Measurements from ENCODE around the gene RETREG2.

The RETREG2 gene, protein sequence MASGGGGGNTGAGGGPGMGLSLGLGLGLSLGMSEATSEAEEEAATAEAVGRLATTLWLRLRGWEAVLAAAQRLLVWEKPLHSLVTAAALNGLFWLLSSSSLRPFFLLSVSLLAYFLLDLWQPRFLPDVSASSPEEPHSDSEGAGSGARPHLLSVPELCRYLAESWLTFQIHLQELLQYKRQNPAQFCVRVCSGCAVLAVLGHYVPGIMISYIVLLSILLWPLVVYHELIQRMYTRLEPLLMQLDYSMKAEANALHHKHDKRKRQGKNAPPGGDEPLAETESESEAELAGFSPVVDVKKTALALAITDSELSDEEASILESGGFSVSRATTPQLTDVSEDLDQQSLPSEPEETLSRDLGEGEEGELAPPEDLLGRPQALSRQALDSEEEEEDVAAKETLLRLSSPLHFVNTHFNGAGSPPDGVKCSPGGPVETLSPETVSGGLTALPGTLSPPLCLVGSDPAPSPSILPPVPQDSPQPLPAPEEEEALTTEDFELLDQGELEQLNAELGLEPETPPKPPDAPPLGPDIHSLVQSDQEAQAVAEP

DNA sequence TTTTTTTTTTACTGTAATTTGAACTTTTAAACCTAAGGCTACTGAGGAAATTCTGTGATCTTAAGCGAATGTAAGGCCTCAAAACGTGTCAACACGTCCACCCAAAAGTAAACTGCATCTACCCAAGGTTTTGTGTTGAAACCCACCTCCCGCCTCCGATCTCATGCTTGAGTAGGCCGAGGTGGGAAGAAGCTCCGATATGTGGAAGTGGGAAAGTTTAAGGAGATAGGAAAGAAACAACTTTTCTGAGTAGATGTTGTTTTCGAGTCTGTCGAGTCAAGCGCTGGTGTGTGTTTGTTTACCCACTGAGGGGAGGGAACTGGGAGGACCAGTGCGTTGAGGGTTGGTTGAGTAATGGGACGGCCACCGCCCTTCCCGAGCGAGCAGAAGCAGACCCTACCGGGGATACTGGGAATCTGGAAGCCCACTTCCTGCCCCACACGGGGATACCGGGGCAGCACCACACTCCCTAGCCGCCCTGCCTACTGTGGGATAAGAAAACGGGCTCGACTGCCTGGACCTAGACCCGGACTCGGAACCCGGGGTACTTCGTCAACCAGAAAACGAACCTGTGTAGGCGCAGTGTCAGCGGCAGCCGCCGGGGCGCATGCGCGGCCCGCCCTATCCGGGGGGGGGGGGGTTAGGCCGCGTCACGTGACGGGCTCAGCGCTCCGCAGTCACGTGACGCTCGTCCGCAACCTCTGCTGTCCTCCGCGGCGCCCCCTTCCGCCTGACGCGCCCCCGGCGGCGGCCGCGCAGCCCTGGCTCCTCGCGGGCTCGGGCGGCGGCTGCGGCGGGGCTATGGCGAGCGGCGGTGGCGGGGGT is at the start of gene RETREG2:
Gene RETREG2 (plus strand): TSS at position 724 of the 825 bp plus-strand sequence. CDS start 78 bp downstream, at position 802.
- peak; percentile 95 for DNase-seq

GRCh38 chr2:219128396-219128795 is 49.7 kb upstream of the RETREG2 start:
- DNase-seq: no peak

DNA sequence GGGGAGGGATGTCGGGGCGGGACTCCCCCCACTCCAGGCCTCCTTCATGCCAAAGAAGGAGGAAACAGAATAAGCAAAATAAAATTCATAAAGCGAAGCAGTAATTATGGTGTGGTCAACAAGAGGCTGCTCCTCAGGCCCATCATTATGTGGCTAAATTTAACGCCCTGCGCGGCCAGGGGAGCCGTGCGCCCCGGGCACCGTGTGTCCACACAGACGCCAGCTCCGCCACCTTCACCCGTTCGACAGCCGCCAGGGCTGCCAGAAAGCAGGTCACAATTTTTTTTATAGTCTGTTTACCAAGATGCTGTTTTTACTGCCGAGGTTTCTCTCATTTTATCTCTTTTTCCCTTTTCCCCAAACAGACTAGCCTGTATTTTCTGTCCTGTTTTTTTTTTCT is 48.5 kb upstream of the RETREG2 start:
- DNase-seq: no peak

- DNase-seq: no peak
Measured at GRCh38 chr2:219131327-219131726, 46.7 kb upstream of the RETREG2 start.

GRCh38 chr2:219131744-219132143 is 46.3 kb upstream of the RETREG2 start:
- no peak for DNase-seq

DNA sequence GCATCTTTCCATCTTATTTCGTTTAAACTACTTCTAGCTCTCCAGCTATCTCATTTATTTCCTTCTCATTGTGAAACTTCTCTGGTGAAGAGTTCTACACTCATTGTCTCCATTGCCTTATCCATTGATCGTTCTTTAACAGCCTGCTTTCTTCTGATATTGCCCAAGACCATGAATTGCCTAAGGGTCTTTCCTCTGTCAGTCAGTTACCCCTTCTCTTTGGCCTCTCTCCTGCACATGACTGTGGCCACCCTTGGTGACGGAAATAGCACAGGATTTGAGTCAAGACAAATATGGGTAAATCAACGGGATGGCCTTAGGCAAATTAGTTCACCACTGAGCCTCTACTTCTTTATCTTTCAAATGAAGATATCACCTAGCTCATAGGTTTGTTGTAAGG is 44.1 kb upstream of the RETREG2 start:
- DNase-seq: no peak

DNA sequence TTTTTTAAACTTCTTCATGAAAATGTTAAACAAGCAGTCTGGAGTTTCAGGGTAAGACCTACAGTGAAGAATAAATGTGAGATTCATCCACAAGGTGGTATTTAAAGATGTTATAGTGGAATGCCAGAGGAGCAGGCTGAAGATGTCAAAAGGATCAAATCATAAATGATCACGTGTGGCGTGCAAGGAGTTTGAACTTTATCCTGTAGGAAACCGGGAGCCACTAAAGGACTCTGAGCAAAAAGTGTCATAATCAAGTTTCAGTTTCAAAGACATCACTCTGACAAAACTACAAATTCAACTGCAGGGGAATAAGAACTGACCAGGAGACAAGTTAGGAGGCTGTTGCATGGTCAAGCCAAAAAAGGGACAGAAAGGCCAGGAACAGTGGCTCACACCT is 37.4 kb upstream of the RETREG2 start:
- no peak for DNase-seq

GRCh38 chr2:219142329-219142728 is 35.7 kb upstream of the RETREG2 start:
- no peak for DNase-seq

DNA sequence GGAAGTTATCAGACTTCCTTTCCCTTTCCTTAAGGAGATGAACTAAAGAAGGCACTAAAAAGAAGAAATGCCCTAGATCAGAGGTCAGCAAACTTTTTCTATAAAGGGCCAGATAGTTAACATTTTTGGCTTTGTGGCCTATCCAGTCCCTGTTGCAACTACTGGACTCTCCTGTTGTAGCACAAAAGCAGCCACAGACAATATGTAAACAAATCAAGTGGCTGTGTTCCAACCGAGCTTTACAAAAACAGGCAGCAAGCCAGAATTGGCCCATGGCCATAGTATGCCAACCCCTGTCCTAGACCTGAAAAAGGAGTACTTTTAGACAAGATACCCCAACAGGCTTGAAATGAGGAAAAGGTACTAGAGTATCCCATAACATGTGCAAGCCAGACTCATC is 28.4 kb upstream of the RETREG2 start:
- DNase-seq: no peak

- peak; percentile 88 for DNase-seq
Measured at GRCh38 chr2:219155054-219155644, 22.9 kb upstream of the RETREG2 start.

GRCh38 chr2:219157396-219157795 is 20.7 kb upstream of the RETREG2 start:
- no peak for DNase-seq

- DNase-seq: no peak
Measured at GRCh38 chr2:219158025-219158424, 20.1 kb upstream of the RETREG2 start.

- DNase-seq: no peak
Measured at GRCh38 chr2:219158586-219158985, 19.5 kb upstream of the RETREG2 start.

- no peak for DNase-seq
Measured at GRCh38 chr2:219159771-219160185, 18.3 kb upstream of the RETREG2 start.

DNA sequence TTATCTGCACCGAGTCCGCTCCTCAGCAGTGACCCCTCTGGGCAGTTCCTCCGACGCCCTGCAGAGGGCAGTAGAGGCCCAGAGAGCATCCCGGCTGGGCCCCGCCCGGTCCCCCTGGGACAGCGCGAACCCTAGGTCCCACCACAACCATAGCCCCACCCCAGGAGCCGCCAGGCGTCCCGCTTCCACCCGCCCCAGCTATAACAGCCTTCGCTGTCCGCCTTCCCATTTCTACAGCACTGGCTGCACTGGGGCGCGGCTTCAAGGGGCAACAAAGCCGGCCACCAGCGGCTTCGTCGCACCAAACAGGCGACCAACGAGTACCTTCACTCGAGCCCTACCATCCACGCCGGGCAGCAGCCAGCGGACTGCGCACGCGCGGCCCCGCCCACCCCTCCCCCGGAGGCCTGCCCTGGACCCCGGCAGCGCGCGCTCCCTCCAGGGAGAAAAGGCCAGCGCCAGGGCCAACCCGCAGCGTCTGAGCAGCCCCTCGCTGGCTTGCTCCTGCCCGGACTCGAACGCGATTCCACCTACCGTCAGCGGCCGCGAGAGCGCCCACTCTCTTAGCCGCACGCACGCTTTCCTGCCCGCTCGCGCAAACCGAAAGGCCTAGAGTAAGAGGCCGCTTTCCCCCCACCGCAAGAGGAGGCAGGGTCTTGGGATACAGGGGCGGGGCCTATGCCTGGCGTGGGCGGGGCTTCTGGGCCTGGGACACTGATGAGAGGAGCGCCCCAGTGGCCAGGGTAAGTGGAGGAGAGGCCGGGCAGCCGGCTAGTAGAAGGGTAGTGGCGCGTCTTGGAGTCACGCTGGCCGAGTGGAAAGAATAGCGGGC is 17.7 kb upstream of the RETREG2 start, which contains the start of gene NHEJ1:
Gene NHEJ1 (minus strand): TSS at position 630 of the 832 bp plus-strand sequence. CDS start 2,453 bp downstream, outside the sequence.
- DNase-seq: peak; percentile 97

DNA sequence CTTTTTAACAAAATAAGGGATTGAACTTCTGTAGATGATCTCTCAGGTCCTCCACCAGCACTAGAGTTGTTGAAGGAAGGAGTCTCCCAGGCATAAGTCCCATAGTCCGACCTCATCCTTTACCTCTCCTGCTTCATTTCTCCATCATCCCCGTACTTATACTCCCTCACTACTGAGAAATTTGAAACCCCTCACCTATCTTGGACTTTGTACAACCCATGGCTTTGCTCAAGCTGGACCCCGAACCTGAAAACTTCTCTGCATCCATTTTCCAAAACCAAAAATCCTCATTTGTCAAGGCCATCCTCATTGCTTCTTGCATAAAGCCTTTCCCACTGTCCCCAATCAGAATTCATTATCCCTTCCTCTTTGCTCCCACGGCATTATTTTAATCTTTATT is 17.0 kb upstream of the RETREG2 start:
- no peak for DNase-seq

- DNase-seq: no peak
Measured at GRCh38 chr2:219163156-219163555, 14.9 kb upstream of the RETREG2 start.

DNA sequence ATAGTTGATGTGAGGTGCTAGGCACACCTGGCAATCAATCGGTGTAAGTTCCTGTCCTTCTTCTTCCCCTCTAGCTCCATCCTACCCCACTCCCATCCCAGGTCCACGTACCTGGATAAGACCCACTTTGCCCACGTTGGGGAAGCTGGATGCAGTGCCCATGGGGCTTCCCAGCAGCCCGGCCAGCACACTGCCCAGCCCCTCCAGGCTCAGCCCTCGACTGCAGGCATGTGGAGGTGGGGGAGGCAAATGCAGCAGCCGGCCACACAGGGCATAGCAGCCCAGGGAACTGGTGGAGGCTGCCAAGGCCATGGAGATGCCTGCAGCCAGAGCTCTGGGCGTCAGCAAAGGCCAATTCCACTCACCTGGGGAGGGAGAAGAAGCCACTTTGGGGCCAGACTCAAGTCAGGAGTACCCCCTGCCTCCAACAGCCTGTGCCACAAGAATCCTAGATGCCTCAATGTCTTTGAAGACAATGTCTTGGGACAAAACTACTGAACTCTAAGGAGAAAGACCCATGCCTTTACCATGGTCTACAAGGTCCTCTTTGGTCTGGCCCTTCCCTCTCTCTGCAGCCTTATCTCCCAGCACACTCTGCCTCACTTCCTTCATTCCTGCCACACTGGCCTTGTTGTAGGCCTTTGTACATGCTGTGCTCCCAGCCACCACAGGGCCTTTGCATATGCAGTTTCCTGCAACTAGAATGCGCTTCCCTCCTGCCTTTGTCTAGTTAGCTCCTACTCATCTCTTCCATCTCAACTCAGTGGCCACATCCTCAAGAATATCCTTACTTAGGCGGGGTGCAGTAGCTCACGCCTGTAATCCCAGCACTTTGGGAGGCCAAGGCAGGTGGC is 12.8 kb upstream of the RETREG2 start:
- no peak for DNase-seq

DNA sequence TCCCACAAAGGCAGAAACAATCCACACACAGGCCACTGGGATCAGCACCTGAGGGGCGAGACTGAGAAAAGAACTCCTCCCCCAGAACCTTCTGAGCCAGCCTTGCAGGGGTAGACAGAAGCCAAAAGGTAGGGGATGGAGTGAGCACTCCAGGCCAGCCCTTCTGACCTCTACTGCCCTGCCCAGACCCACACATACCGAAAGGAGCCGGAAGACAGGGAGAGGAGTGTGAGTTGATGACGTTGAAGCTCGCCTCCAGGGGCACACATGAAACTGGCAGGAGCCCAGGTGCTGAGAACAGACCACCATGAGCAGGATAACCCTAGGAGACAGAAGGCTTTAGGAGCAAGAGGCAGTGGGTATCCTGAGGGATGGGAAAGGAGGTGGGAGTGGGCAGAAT is 10.1 kb upstream of the RETREG2 start:
- DNase-seq: no peak

- no peak for DNase-seq
Measured at GRCh38 chr2:219168526-219168925, 9.5 kb upstream of the RETREG2 start.

- DNase-seq: no peak
Measured at GRCh38 chr2:219168932-219169331, 9.1 kb upstream of the RETREG2 start.

Data from suppressor macrophage treated with lipopolysaccharide for 4 hours (primary cell).